Hepatocyte (in vitro differentiated cells): Measurements from ENCODE around the gene GOLPH3. TPM values are rescaled to one million over a fixed set of nuclear protein-coding genes. Genes with fewer than 3 reads are reported as not detected.

ENCODE experiments used
- DNase-seq: peaks from one replicate; pipeline ENCODE4 v3.0.0-alpha.2; 2016; ENCODE audit warnings: low spot score
- H2AFZ ChIP-seq: fragments of 200-600 bp; sonication (generic); 2 replicates; pipeline ENCODE4 v1.6.0; 2016; ENCODE audit warnings: antibody characterized with exemption, mild to moderate bottlenecking
- H3K27ac ChIP-seq: fragments of 200-600 bp; sonication (generic); 2 replicates; pipeline ENCODE4 v1.5.1; 2016; ENCODE audit warnings: mild to moderate bottlenecking
- H3K27me3 ChIP-seq: fragments of 200-600 bp; sonication (generic); 2 replicates; pipeline ENCODE4 v1.6.1; 2016
- H3K36me3 ChIP-seq: fragments of 200-600 bp; sonication (generic); replicated peaks from 2 replicates; pipeline ENCODE4 v1.5.1; 2016; ENCODE audit warnings: low read depth; ENCODE audit not compliant: insufficient read depth
- H3K4me1 ChIP-seq: fragments of 200-600 bp; sonication (generic); 2 replicates; pipeline ENCODE4 v1.5.1; 2016; ENCODE audit warnings: mild to moderate bottlenecking, moderate library complexity; ENCODE audit not compliant: insufficient read depth
- H3K4me2 ChIP-seq: fragments of 200-600 bp; sonication (generic); 2 replicates; pipeline ENCODE4 v1.6.0; 2016
- H3K4me3 ChIP-seq: fragments of 200-600 bp; sonication (generic); 2 replicates; pipeline ENCODE4 v1.5.1; 2016; ENCODE audit warnings: mild to moderate bottlenecking
- H3K79me2 ChIP-seq: fragments of 200-600 bp; sonication (generic); 2 replicates; pipeline ENCODE4 v1.6.0; 2017; ENCODE audit warnings: mild to moderate bottlenecking
- H3K9me2 ChIP-seq: fragments of 200-600 bp; sonication (generic); replicated peaks from 2 replicates; pipeline ENCODE4 v1.6.0; 2017; ENCODE audit warnings: mild to moderate bottlenecking; ENCODE audit not compliant: insufficient read depth
- H3K9me3 ChIP-seq: fragments of 200-600 bp; sonication (generic); 2 replicates; pipeline ENCODE4 v1.5.1; 2016; ENCODE audit warnings: low read depth, mild to moderate bottlenecking
- H4K20me1 ChIP-seq: fragments of 200-600 bp; sonication (generic); 2 replicates; pipeline ENCODE4 v1.6.0; 2016; ENCODE audit warnings: mild to moderate bottlenecking; ENCODE audit not compliant: insufficient read depth, poor library complexity, severe bottlenecking
- CTCF ChIP-seq: fragments of 200-600 bp; sonication (generic); IDR thresholded peaks from 2 replicates; pipeline ENCODE4 v1.5.1; 2016; ENCODE audit warnings: antibody characterized with exemption, mild to moderate bottlenecking; ENCODE audit not compliant: poor library complexity
- EZH2 ChIP-seq: fragments of 200-600 bp; sonication (generic); IDR thresholded peaks from 2 replicates; pipeline ENCODE4 v1.6.1; 2016; ENCODE audit warnings: antibody characterized with exemption, mild to moderate bottlenecking, borderline replicate concordance
- EZH2phosphoT487 ChIP-seq: fragments of 200-600 bp; sonication (generic); IDR thresholded peaks from one replicate; pipeline ENCODE4 v1.6.1; 2018; ENCODE audit warnings: antibody characterized with exemption, mild to moderate bottlenecking, low read depth, moderate library complexity; ENCODE audit not compliant: unreplicated experiment, severe bottlenecking
- WGBS: methylation state at CpG from one replicate; pipeline ENCODE4 v1.1.6; 2016; ENCODE audit warnings: low lambda C conversion rate; ENCODE audit errors: missing lambda C conversion rate; 5-methylcytosine and 5-hydroxymethylcytosine counted together
- polyA plus RNA-seq: library from polyadenylated mRNA; unstranded; fragments of >200 nt; fragmentation: Nextera tagmentation; extraction: Ambion mirVana; gene quantifications from 2 replicates; pipeline ENCODE4 v1.2.1, GENCODE V29; 2016
- total RNA-seq: library from RNA; depleted of rRNA; stranded (reverse); fragments of >200 nt; gene quantifications from 2 replicates; pipeline ENCODE4 v1.2.3, GENCODE V29; 2014

GOLPH3 gene
- total and polyA plus RNA-seq, 2 experiments from 2014 or later = 115 to 145 TPM

- DNase-seq = no peak
- Histone ChIP-seq H3K9me3 (no peaks in the 10 kb centered on the region), H2AFZ (no peak overlapping the region), H3K4me3 (no peak overlapping the region), H3K36me3 (no peaks in the 10 kb centered on the region), H3K79me2 (peaks cover 36% of the 10 kb centered on the region), H4K20me1 (no peaks in the 10 kb centered on the region), H3K27me3 (no peaks in the 10 kb centered on the region), H3K27ac (no peak overlapping the region), H3K9me2 (no peaks in the 10 kb centered on the region), H3K4me2 (no peak overlapping the region), H3K4me1 (no peaks in the 10 kb centered on the region)
- WGBS = 84% methylated on average over 5 of the region's 5 CpGs
- TF ChIP-seq EZH2phosphoT487 (no peak), CTCF (no peak), EZH2 (no peak)
Observed at GRCh38 chr5:32110111-32110696, 63.9 kb downstream of the GOLPH3 start.

GRCh38 chr5:32109236-32109635 lies 64.9 kb downstream of the GOLPH3 start:
- Histone ChIP-seq H3K4me2 (no peak overlapping the region), H3K36me3 (no peaks in the 10 kb centered on the region)
- DNase-seq = no peak

GRCh38 chr5:32108167-32108566 lies 66.0 kb downstream of the GOLPH3 start:
- H3K9me2 ChIP-seq = no peaks in the 10 kb centered on the region
- H4K20me1 ChIP-seq = no peaks in the 10 kb centered on the region
- no peaks in the 10 kb centered on the region for H3K4me1 ChIP-seq
- H3K9me3 ChIP-seq = no peaks in the 10 kb centered on the region
- H3K4me2 ChIP-seq = no peak overlapping the region
- no peak for DNase-seq
- peaks cover 18% of the 10 kb centered on the region for H3K79me2 ChIP-seq
- H3K36me3 ChIP-seq = no peaks in the 10 kb centered on the region
- 94% methylated on average over 4 of the region's 4 CpGs for WGBS
- no peak overlapping the region for H2AFZ ChIP-seq
- H3K27ac ChIP-seq = no peak overlapping the region
- TF ChIP-seq EZH2phosphoT487 (no peak), EZH2 (no peak), CTCF (no peak)
- H3K4me3 ChIP-seq = no peak overlapping the region
- no peaks in the 10 kb centered on the region for H3K27me3 ChIP-seq

More at GRCh38 chr5:32109236-32109635, 64.9 kb downstream of the GOLPH3 start:
- H3K9me2 ChIP-seq = no peaks in the 10 kb centered on the region
- TF ChIP-seq CTCF (no peak), EZH2 (no peak), EZH2phosphoT487 (no peak)
- WGBS = 96% methylated on average over 10 of the region's 10 CpGs
- no peaks in the 10 kb centered on the region for H3K4me1 ChIP-seq
- no peaks in the 10 kb centered on the region for H4K20me1 ChIP-seq
- H3K27ac ChIP-seq = no peak overlapping the region
- H3K9me3 ChIP-seq = no peaks in the 10 kb centered on the region
- peaks cover 27% of the 10 kb centered on the region for H3K79me2 ChIP-seq
- no peak overlapping the region for H2AFZ ChIP-seq
- H3K4me3 ChIP-seq = no peak overlapping the region
- no peaks in the 10 kb centered on the region for H3K27me3 ChIP-seq

- Histone ChIP-seq H3K4me3 (no peak overlapping the region), H3K4me1 (no peaks in the 10 kb centered on the region), H2AFZ (no peak overlapping the region), H3K9me2 (no peaks in the 10 kb centered on the region), H3K4me2 (no peak overlapping the region), H3K36me3 (no peaks in the 10 kb centered on the region), H3K79me2 (peaks cover 9% of the 10 kb centered on the region), H3K9me3 (no peaks in the 10 kb centered on the region), H3K27ac (no peak overlapping the region), H3K27me3 (no peaks in the 10 kb centered on the region), H4K20me1 (no peaks in the 10 kb centered on the region)
- 97% methylated on average over 4 of the region's 4 CpGs for WGBS
- DNase-seq = no peak
- TF ChIP-seq EZH2 (no peak), EZH2phosphoT487 (no peak), CTCF (no peak)
Observed at GRCh38 chr5:32107291-32107690, 66.8 kb downstream of the GOLPH3 start.
